Activated naive CD8-positive, alpha-beta T cell treated with anti-CD3 and anti-CD28 coated beads, Interleukin-2, amount 10 ng/mL, durations not matched to agents 7 days and 5 days (primary cell): ENCODE measurements around the gene ORC6. TPM values are rescaled to one million over a fixed set of nuclear protein-coding genes. Genes with fewer than 3 reads are reported as not detected.

Experiments used
- total RNA-seq, 2 experiments: library from RNA; stranded (reverse); gene quantifications; one replicate each; pipeline ENCODE4 v1.2.3, GENCODE V29; 2021

Gene ORC6
- total RNA-seq, 2 experiments from 2014 or later: 28.3 to 32.6 TPM

Other genes with a start within 250 kb of the ORC6 start
- gene SHCBP1, start 68.3 kb upstream of the ORC6 start, total RNA-seq: 10 to 100 TPM; 29.2 to 33.0 TPM
- gene VPS35, start 481 bp upstream of the ORC6 start, total RNA-seq: 10 to 100 TPM; 74.7 to 75.7 TPM
- under 1 TPM in 1 of 2 experiments, not detected in 1; 0.61 TPM for gene MYLK3, start 58.7 kb downstream of the ORC6 start, total RNA-seq
- 1 to 10 TPM; 8.8 to 9.5 TPM for gene C16orf87, start 141.5 kb downstream of the ORC6 start, total RNA-seq
- 1 to 10 TPM; 4.8 to 6.3 TPM for gene GPT2, start 194.7 kb downstream of the ORC6 start, total RNA-seq